K562 (cell line): ENCODE data around the gene SNAPC2. TPM values are rescaled to one million over a fixed set of nuclear protein-coding genes. Genes with fewer than 3 reads are reported as not detected.

Source experiments
- ESRRA ChIP-seq: fragments of 450-650 bp; IDR thresholded peaks from 2 replicates; pipeline ENCODE4 v1.6.1; 2014; ENCODE audit warnings: low read depth, mild to moderate bottlenecking, moderate library complexity, borderline replicate concordance
- FOXJ3 ChIP-seq: sonication (generic); formaldehyde crosslinking; IDR thresholded peaks from 2 replicates; pipeline ENCODE4 v1.4.0; 2020; ENCODE audit warnings: mild to moderate bottlenecking, missing genetic modification reagents
- HLTF ChIP-seq: fragments of 450-650 bp; IDR thresholded peaks from 2 replicates; pipeline ENCODE4 v1.6.1; 2016
- MECOM ChIP-seq: fragments of 250-450 bp; sonication (Bioruptor Pico); IDR thresholded peaks from 2 replicates; pipeline ENCODE4 v1.8.0; 2022; ENCODE audit warnings: inconsistent platforms
- NFE2L1 ChIP-seq: fragments of 450-650 bp; IDR thresholded peaks from 2 replicates; pipeline ENCODE4 v1.6.1; 2016; ENCODE audit warnings: missing genetic modification characterization, low read depth, mild to moderate bottlenecking, missing compliant biosample characterization, moderate library complexity, borderline replicate concordance
- TAF7 ChIP-seq: fragments of 450-650 bp; IDR thresholded peaks from 2 replicates; pipeline ENCODE4 v1.6.1; 2016; ENCODE audit warnings: missing genetic modification characterization, missing compliant biosample characterization
- TCF7L2 ChIP-seq: fragments of 150-350 bp; IDR thresholded peaks from 2 replicates; pipeline ENCODE4 v1.6.1; 2016; ENCODE audit warnings: low read depth, mild to moderate bottlenecking, low read length, moderate library complexity
- TOE1 ChIP-seq, 2 experiments: fragments of 450-650 bp in 1 of 2; sonication (generic) in 1 of 2; formaldehyde crosslinking in 1 of 2; IDR thresholded peaks; 2 replicates each; pipeline versions ENCODE4 v1.7.1 to v1.8.0; 2016 to 2022; ENCODE audit warnings: borderline replicate concordance in 2 of 2, mild to moderate bottlenecking in 2 of 2, antibody characterized with exemption in 1 of 2, inconsistent platforms in 1 of 2, low read depth in 1 of 2, missing genetic modification reagents in 1 of 2, moderate library complexity in 1 of 2
- TRIM24 ChIP-seq, 2 experiments: fragments of 450-650 bp; IDR thresholded peaks; 2 replicates each; pipeline ENCODE4 v1.6.1; 2016
- ZNF175 ChIP-seq: fragments of 200-800 bp; sonication (Bioruptor generic); IDR thresholded peaks from 2 replicates; pipeline ENCODE4 v1.6.1; 2016; ENCODE audit warnings: low read depth, mild to moderate bottlenecking, missing genetic modification characterization, missing compliant biosample characterization
- polyA plus RNA-seq, 8 experiments: library from polyadenylated mRNA; depleted of rRNA in 4 of 8; stranded (reverse) in 5 of 8; unstranded in 3 of 8; fragments of >200 nt; fragmentation: Nextera tagmentation in 2 of 8; fragmentation: Illumina TruSeq in 1 of 8; extraction: Ambion mirVana in 2 of 8; extraction: Trizol in 1 of 8; gene quantifications; 2 replicates each; pipeline versions ENCODE4 v1.2.1 to v1.2.3, GENCODE V29; 2011 to 2014; ENCODE audit warnings: inconsistent platforms in 1 of 8, missing spikeins in 1 of 8
- total RNA-seq, 7 experiments: library from RNA; depleted of rRNA in 6 of 7; stranded (reverse); fragments of >200 nt in 6 of 7; fragmentation: Illumina TruSeq in 2 of 7; extraction: Trizol in 2 of 7; gene quantifications; 2 replicates each; pipeline versions ENCODE4 v1.2.1 to v1.2.3, GENCODE V29; 2011 to 2021; ENCODE audit warnings: low replicate concordance in 1 of 7
- TF ChIP-seq, protein P1 (sequence below), 2 experiments: fragments of 450-650 bp; formaldehyde crosslinking in 1 of 2; IDR thresholded peaks; 2 replicates each; pipeline versions ENCODE4 v1.4.0 to v1.6.1; 2014 to 2020; ENCODE audit warnings: mild to moderate bottlenecking in 2 of 2, borderline replicate concordance in 1 of 2, low read depth in 1 of 2

Gene SNAPC2
- total and polyA plus RNA-seq, 9 of the 15 experiments (the other 6 are each of a cell fraction or from before 2014, with no cell fraction given), result 0.59 to 45.1 (median 15.3) TPM

DNA sequence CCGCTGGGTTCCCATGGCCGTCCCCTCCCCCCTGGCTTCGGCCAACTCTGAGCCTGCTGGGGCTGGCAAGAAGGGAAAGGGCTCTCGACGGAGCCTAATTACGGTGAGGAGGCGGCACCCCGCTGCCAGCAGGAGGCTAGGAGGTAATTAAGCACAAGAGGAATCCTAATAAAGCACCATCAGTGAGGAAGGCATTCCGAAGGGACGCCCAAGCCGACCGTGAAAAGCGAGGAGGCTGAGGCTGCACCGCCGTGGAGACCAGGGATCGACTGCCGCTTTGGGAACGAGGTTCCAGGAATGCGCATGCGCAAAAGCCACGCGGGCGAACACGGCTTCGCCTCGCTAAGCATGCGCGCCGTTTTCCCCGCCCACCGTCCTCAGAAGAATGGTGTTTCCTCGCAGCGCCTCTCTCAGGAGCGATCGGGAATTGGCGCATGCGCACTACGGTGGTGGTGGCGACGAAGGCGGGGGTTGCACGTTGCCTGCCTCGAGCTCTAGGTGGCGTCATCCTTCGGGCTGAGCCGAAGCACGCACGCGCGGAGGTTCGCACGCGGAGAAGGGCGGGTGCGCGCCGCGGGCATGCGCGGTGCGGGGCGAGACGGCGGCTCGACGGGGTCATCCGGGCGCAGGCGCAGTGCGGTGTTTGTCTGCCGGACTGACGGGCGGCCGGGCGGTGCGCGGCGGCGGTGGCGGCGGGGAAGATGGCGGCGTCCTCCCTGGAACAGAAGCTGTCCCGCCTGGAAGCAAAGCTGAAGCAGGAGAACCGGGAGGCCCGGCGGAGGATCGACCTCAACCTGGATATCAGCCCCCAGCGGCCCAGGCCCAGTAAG is 16.7 kb upstream of the SNAPC2 start, which contains the start of gene MAP2K7 (continued):
- TF ChIP-seq, protein P1, sequence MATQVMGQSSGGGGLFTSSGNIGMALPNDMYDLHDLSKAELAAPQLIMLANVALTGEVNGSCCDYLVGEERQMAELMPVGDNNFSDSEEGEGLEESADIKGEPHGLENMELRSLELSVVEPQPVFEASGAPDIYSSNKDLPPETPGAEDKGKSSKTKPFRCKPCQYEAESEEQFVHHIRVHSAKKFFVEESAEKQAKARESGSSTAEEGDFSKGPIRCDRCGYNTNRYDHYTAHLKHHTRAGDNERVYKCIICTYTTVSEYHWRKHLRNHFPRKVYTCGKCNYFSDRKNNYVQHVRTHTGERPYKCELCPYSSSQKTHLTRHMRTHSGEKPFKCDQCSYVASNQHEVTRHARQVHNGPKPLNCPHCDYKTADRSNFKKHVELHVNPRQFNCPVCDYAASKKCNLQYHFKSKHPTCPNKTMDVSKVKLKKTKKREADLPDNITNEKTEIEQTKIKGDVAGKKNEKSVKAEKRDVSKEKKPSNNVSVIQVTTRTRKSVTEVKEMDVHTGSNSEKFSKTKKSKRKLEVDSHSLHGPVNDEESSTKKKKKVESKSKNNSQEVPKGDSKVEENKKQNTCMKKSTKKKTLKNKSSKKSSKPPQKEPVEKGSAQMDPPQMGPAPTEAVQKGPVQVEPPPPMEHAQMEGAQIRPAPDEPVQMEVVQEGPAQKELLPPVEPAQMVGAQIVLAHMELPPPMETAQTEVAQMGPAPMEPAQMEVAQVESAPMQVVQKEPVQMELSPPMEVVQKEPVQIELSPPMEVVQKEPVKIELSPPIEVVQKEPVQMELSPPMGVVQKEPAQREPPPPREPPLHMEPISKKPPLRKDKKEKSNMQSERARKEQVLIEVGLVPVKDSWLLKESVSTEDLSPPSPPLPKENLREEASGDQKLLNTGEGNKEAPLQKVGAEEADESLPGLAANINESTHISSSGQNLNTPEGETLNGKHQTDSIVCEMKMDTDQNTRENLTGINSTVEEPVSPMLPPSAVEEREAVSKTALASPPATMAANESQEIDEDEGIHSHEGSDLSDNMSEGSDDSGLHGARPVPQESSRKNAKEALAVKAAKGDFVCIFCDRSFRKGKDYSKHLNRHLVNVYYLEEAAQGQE (IDR thresholded peaks at IDR 0.05; ENCODE audit: borderline replicate concordance), result peak; percentile 71
- TF ChIP-seq, protein P1 (CRISPR knock-in tag; IDR thresholded peaks at IDR 0.05; ENCODE audit: low read depth), result no peak
- no peak for TF ChIP-seq NFE2L1 (tag)
- no peak for TF ChIP-seq MECOM (CRISPR knock-in tag)
- no peak for TF ChIP-seq TCF7L2
- TF ChIP-seq ESRRA, result peak; percentile 71
- no peak for TF ChIP-seq TRIM24 (IDR thresholded peaks at IDR 0.05)
- TF ChIP-seq FOXJ3, result no peak
- no peak for TF ChIP-seq ZNF175 (CRISPR knock-in tag)
- peak; percentile 73 for TF ChIP-seq TAF7 (tag)
- no peak for TF ChIP-seq HLTF
- no peak for TF ChIP-seq TOE1 (IDR thresholded peaks at IDR 0.05; ENCODE audit: borderline replicate concordance)
- TF ChIP-seq TOE1 (CRISPR knock-in tag; IDR thresholded peaks at IDR 0.05; ENCODE audit: borderline replicate concordance, low read depth), result no peak
